Calu3 (cell line): Measurements from ENCODE around the gene DNAH1. TPM values are rescaled to one million over a fixed set of nuclear protein-coding genes. Genes with fewer than 3 reads are reported as not detected.

Source experiments
- BruUV-seq: library from RNA; stranded (reverse); fragments of 400-500 nt; replicated peaks from 2 replicates; lab custom pipeline; 2021; lab: Mats Ljungman, UMichigan
- CTCF ChIA-PET: fragments of 300-600 bp; sonication (Branson Sonifier 250); formaldehyde crosslinking; loops from one replicate; lab custom pipeline; 2022; ENCODE audit warnings: antibody characterized with exemption; lab: Charles Lee
- DNase-seq: peaks from one replicate; pipeline ENCODE4 v3.0.0; 2022
- H3K27ac Mint-ChIP-seq: one replicate; pipeline ENCODE4 v1.8.0; 2022; ENCODE audit warnings: mixed read lengths; ENCODE audit not compliant: unreplicated experiment
- H3K27me3 Mint-ChIP-seq: one replicate; pipeline ENCODE4 v1.8.0; 2022; ENCODE audit warnings: mixed read lengths; ENCODE audit not compliant: unreplicated experiment
- H3K36me3 Mint-ChIP-seq: one replicate; pipeline ENCODE4 v1.8.0; 2022; ENCODE audit warnings: mild to moderate bottlenecking, moderate library complexity, mixed read lengths; ENCODE audit not compliant: insufficient read depth, unreplicated experiment
- H3K4me1 Mint-ChIP-seq: one replicate; pipeline ENCODE4 v1.8.0; 2022; ENCODE audit warnings: mild to moderate bottlenecking, low read depth, mixed read lengths; ENCODE audit not compliant: unreplicated experiment
- H3K4me3 Mint-ChIP-seq: one replicate; pipeline ENCODE4 v1.8.0; 2022; ENCODE audit warnings: mild to moderate bottlenecking, low read depth, moderate library complexity, mixed read lengths; ENCODE audit not compliant: unreplicated experiment
- H3K9me3 Mint-ChIP-seq: one replicate; pipeline ENCODE4 v1.8.0; 2022; ENCODE audit warnings: low read depth, mixed read lengths; ENCODE audit not compliant: unreplicated experiment
- CTCF ChIP-seq: fragments of 200-600 bp; IDR thresholded peaks from one replicate; pipeline ENCODE4 v1.8.0; 2022; ENCODE audit warnings: antibody characterized with exemption; ENCODE audit not compliant: unreplicated experiment
- intact Hi-C: fragments of 100-400 bp; cut with micrococcal nuclease; formaldehyde crosslinking; loops from one replicate; pipeline ENCODE4 v1.10.0; 2022; ENCODE audit not compliant: unreplicated experiment
- total RNA-seq: library from RNA; stranded (reverse); gene quantifications from 2 replicates; pipeline ENCODE4 v1.2.3, GENCODE V29; 2022

DNAH1 gene
- total RNA-seq, 1 experiment from 2014 or later, result 13.1 TPM

GRCh38 chr3:52278510-52279069 is 37.5 kb upstream of the DNAH1 start, which contains the start of gene WDR82:
TSS of gene WDR82 (minus strand) at chr3:52278649. CDS start at chr3:52278361, 288 bp downstream.
- H3K36me3 Mint-ChIP-seq, result peaks cover 62% of the 10 kb centered on the region
- DNase-seq, result peak; percentile 99
- H3K4me3 Mint-ChIP-seq, result peak within 1 kb of the TSS; percentile 99
- peaks cover 50% of the 10 kb centered on the region for H3K4me1 Mint-ChIP-seq
- no peaks in the 10 kb centered on the region for H3K27me3 Mint-ChIP-seq
- H3K9me3 Mint-ChIP-seq, result no peaks in the 10 kb centered on the region
- no TSS peak for BruUV-seq
- CTCF ChIA-PET, result interaction anchor here (0.6 to 1.3 kb wide), 8 partner anchors 11 to 257 kb away, joined by 3 to 9 read pairs (median 4); partner anchors contain the start of gene TWF2
- no peak for TF ChIP-seq CTCF
- H3K27ac Mint-ChIP-seq, result peak within 1 kb of the TSS; percentile 99
- intact Hi-C loops, result loop anchor here (5.0 kb wide), 1 partner anchor 41 kb away; the partner anchor contains the start of gene TWF2

GRCh38 chr3:52279596-52279995 is 36.5 kb upstream of the DNAH1 start:
- peak overlapping the region; percentile 99 for H3K27ac Mint-ChIP-seq
- DNase-seq, result no peak
- H3K27me3 Mint-ChIP-seq, result no peaks in the 10 kb centered on the region
- peaks cover 52% of the 10 kb centered on the region for H3K36me3 Mint-ChIP-seq
- intact Hi-C loops, result loop anchor here (5.0 kb wide), 1 partner anchor 42 kb away; the partner anchor contains the start of gene TWF2
- H3K9me3 Mint-ChIP-seq, result no peaks in the 10 kb centered on the region
- peaks cover 45% of the 10 kb centered on the region for H3K4me1 Mint-ChIP-seq
- TF ChIP-seq CTCF, result no peak
- TSS peak; percentile 63 for BruUV-seq
- H3K4me3 Mint-ChIP-seq, result peak overlapping the region; percentile 99
- CTCF ChIA-PET, result interaction anchor here (1.2 to 1.3 kb wide), 2 partner anchors 10 to 41 kb away, joined by 3 to 9 read pairs; partner anchors contain the start of gene TWF2

- CTCF ChIA-PET, result interaction anchor here (0.7 kb wide), 2 partner anchors 83 to 86 kb away, joined by 3 read pairs; no protein-coding TSS in a partner anchor
- TF ChIP-seq CTCF, result no peak
- peak overlapping the region; percentile 99 for H3K27ac Mint-ChIP-seq
- peak overlapping the region; percentile 99 for H3K4me3 Mint-ChIP-seq
- peaks cover 52% of the 10 kb centered on the region for H3K36me3 Mint-ChIP-seq
- DNase-seq, result no peak
- BruUV-seq, result no TSS peak
- no peaks in the 10 kb centered on the region for H3K27me3 Mint-ChIP-seq
- H3K4me1 Mint-ChIP-seq, result peaks cover 48% of the 10 kb centered on the region
- intact Hi-C loops, result no loop called here
- no peaks in the 10 kb centered on the region for H3K9me3 Mint-ChIP-seq
These were observed 36.1 kb upstream of the DNAH1 start for GRCh38 chr3:52280050-52280461.

GRCh38 chr3:52281981-52282801 is 33.9 kb upstream of the DNAH1 start:
- no peak for TF ChIP-seq CTCF
- Mint-ChIP-seq H3K4me3 (peak overlapping the region; percentile 21), H3K27ac (peak overlapping the region; percentile 79), H3K9me3 (no peaks in the 10 kb centered on the region), H3K27me3 (no peaks in the 10 kb centered on the region), H3K4me1 (peaks cover 49% of the 10 kb centered on the region), H3K36me3 (peaks cover 45% of the 10 kb centered on the region)
- intact Hi-C loops, result no loop called here
- BruUV-seq, result no TSS peak
- DNase-seq, result peak; percentile 37
- CTCF ChIA-PET, result interaction anchor here (0.5 to 1.6 kb wide), 5 partner anchors 41 to 701 kb away, joined by 3 to 4 read pairs (median 4); no protein-coding TSS in a partner anchor
